Activated CD4-positive, CD25-positive, alpha-beta regulatory T cell treated with anti-CD3 and anti-CD28 coated beads, Interleukin-2, amount 50 U/mL, for 72 hours (primary cell): ENCODE data around the gene SRMS.
"Not testable (repeated sequence)": the region's sequence is repeated elsewhere in the genome, so short reads cannot be mapped to it uniquely, and the experiment has no call there.

Source experiments
- DNase-seq: peaks from one replicate; pipeline ENCODE4 v3.0.0; 2021

SRMS gene

GRCh38 chr20:63565021-63565698, 17.6 kb upstream of the SRMS start:
- no peak for DNase-seq

GRCh38 chr20:63564036-63564810, 16.7 kb upstream of the SRMS start:
- DNase-seq = no peak

GRCh38 chr20:63563225-63563935, 15.8 kb upstream of the SRMS start:
- DNase-seq = no peak

GRCh38 chr20:63562461-63563224, 15.1 kb upstream of the SRMS start:
- DNase-seq = no peak

GRCh38 chr20:63561624-63562396, 14.3 kb upstream of the SRMS start:
- no peak for DNase-seq

GRCh38 chr20:63560856-63561609, 13.5 kb upstream of the SRMS start:
- no peak for DNase-seq

- DNase-seq = no peak
Observed at GRCh38 chr20:63560333-63560805, 12.8 kb upstream of the SRMS start.

- DNase-seq = not testable (repeated sequence)
Observed at GRCh38 chr20:63559485-63560332, 12.2 kb upstream of the SRMS start.

GRCh38 chr20:63558804-63559484, 11.4 kb upstream of the SRMS start:
- no peak for DNase-seq

GRCh38 chr20:63557481-63557891, 9.9 kb upstream of the SRMS start:
- DNase-seq = no peak

GRCh38 chr20:63556873-63557478, 9.4 kb upstream of the SRMS start:
- no peak for DNase-seq

GRCh38 chr20:63555661-63556381, 8.3 kb upstream of the SRMS start:
- no peak for DNase-seq

- DNase-seq = no peak
Observed at GRCh38 chr20:63554361-63555278, 7.1 kb upstream of the SRMS start.

GRCh38 chr20:63553933-63554290, 6.4 kb upstream of the SRMS start, which contains the start of gene FNDC11:
Gene FNDC11, plus strand, starts transcription at chr20:63554159. Its CDS starts 1,505 bp downstream, at chr20:63555664.
- no peak for DNase-seq

- DNase-seq = peak; percentile 79
Observed at GRCh38 chr20:63553251-63553932, 5.8 kb upstream of the SRMS start.

- no peak for DNase-seq
Observed at GRCh38 chr20:63552481-63553249, 5.1 kb upstream of the SRMS start.
